NB4 (cell line): ENCODE results near the gene CHRDL2.

ENCODE experiments used
- CTCF ChIP-seq: IDR thresholded peaks from one replicate; pipeline ENCODE4 v1.5.1; 2012; ENCODE audit warnings: low read depth, low read length
- MAX ChIP-seq: IDR thresholded peaks from 2 replicates; pipeline ENCODE4 v1.6.1; 2011; ENCODE audit warnings: low read depth, low read length
- POLR2A ChIP-seq: IDR thresholded peaks from 2 replicates; pipeline ENCODE4 v1.6.1; 2011; ENCODE audit warnings: mild to moderate bottlenecking; ENCODE audit not compliant: insufficient read length; ENCODE audit errors: extremely low read depth

- TF ChIP-seq CTCF = no peak
- no peak for TF ChIP-seq POLR2A
- no peak for TF ChIP-seq MAX
Measured at GRCh38 chr11:74697722-74698121, 33.5 kb downstream of the CHRDL2 start.
